NOMO-1 treated with DMSO at 0.1 percent for 48 hours (cell line): ENCODE measurements around the gene CDKL5.

Experiments used
- DNase-seq: peaks from one replicate; lab custom pipeline; 2025; ENCODE audit not compliant: unreplicated experiment; lab: John Stamatoyannopoulos, UW

The CDKL5 gene

GRCh38 chrX:18425199-18426003 lies at the start of gene CDKL5:
CDKL5 (plus strand) TSS chrX:18425608; CDS start chrX:18507097, 81,489 bp downstream.
- DNase-seq = peak; percentile 95

- peak; percentile 14 for DNase-seq
These were observed 47.6 kb upstream of the CDKL5 start for GRCh38 chrX:18377796-18378195.

- DNase-seq = peak; percentile 11
These were observed 35.4 kb upstream of the CDKL5 start for GRCh38 chrX:18389966-18390365.

- peak; percentile 73 for DNase-seq
These were observed 34.4 kb upstream of the CDKL5 start for GRCh38 chrX:18390941-18391538.

GRCh38 chrX:18394477-18394876 lies 30.9 kb upstream of the CDKL5 start:
- no peak for DNase-seq

GRCh38 chrX:18401848-18402213 lies 23.6 kb upstream of the CDKL5 start:
- no peak for DNase-seq

GRCh38 chrX:18406531-18407266 lies 18.7 kb upstream of the CDKL5 start:
- DNase-seq = no peak

- DNase-seq = no peak
These were observed 15.4 kb upstream of the CDKL5 start for GRCh38 chrX:18410038-18410437.

- no peak for DNase-seq
These were observed 10.0 kb upstream of the CDKL5 start for GRCh38 chrX:18415386-18415785.

- no peak for DNase-seq
These were observed 3.1 kb upstream of the CDKL5 start for GRCh38 chrX:18422325-18422724.

GRCh38 chrX:18422886-18423285 lies 2.5 kb upstream of the CDKL5 start:
- no peak for DNase-seq

- peak; percentile 20 for DNase-seq
These were observed 768 bp upstream of the CDKL5 start for GRCh38 chrX:18424482-18425198.

- DNase-seq = no peak
These were observed 554 bp downstream of the CDKL5 start for GRCh38 chrX:18426004-18426320.

GRCh38 chrX:18428006-18428405 lies 2.6 kb downstream of the CDKL5 start:
- DNase-seq = no peak

- peak; percentile 67 for DNase-seq
These were observed 7.9 kb downstream of the CDKL5 start for GRCh38 chrX:18433288-18433687.

- no peak for DNase-seq
These were observed 9.5 kb downstream of the CDKL5 start for GRCh38 chrX:18434896-18435295.

- peak; percentile 29 for DNase-seq
These were observed 10.6 kb downstream of the CDKL5 start for GRCh38 chrX:18436017-18436416.

- DNase-seq = no peak
These were observed 15.4 kb downstream of the CDKL5 start for GRCh38 chrX:18440835-18441234.

GRCh38 chrX:18441780-18442367 lies 16.5 kb downstream of the CDKL5 start:
- no peak for DNase-seq

- peak; percentile 34 for DNase-seq
These were observed 23.0 kb downstream of the CDKL5 start for GRCh38 chrX:18448416-18448815.

- DNase-seq = no peak
These were observed 23.8 kb downstream of the CDKL5 start for GRCh38 chrX:18449236-18449635.
